HG03457 (cell line): ENCODE data around the gene SREK1IP1.
"Not testable (repeated sequence)": the region's sequence is repeated elsewhere in the genome, so short reads cannot be mapped to it uniquely, and the experiment has no call there.

Source experiments
- ATAC-seq: cut with Tn5 transposase; IDR thresholded peaks from one replicate; pipeline ENCODE4 v1.9.1; 2021; ENCODE audit warnings: moderate number of reproducible peaks; ENCODE audit not compliant: unreplicated experiment

SREK1IP1 gene

DNA sequence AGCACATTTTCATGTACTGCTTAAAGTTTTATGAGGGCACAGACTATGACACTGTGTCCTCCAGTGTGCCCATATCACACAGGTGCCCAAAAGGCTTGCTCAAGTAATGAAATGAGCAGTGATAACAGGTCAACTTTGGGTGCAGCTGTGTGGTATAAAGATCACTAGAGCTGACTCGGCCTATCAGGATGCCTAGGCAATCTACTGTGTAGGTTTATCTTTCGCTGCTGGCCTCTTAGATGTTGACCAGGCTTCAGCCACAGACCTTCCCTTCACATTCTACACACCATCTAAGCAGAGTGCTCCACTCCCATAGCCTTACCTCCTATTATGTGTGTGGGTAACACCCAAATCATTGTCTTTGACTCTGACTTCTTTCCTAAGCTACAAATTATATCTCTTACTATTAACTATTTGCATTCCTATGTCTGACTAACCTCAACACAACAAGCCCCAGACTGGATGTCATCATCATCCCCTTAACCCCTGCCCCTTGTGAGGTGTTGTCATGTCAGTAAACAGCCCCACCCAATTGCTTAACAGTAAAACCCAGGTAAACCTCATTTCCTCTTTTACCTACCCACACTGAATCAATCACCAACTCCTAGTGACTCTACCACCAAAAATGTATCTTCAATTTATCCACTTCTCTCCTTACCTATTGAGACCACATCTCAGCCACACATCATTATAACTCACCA lies 2.5 kb downstream of the SREK1IP1 start:
- ATAC-seq: no peak

- no peak for ATAC-seq
Measured at GRCh38 chr5:64763948-64764503, 4.5 kb downstream of the SREK1IP1 start.

DNA sequence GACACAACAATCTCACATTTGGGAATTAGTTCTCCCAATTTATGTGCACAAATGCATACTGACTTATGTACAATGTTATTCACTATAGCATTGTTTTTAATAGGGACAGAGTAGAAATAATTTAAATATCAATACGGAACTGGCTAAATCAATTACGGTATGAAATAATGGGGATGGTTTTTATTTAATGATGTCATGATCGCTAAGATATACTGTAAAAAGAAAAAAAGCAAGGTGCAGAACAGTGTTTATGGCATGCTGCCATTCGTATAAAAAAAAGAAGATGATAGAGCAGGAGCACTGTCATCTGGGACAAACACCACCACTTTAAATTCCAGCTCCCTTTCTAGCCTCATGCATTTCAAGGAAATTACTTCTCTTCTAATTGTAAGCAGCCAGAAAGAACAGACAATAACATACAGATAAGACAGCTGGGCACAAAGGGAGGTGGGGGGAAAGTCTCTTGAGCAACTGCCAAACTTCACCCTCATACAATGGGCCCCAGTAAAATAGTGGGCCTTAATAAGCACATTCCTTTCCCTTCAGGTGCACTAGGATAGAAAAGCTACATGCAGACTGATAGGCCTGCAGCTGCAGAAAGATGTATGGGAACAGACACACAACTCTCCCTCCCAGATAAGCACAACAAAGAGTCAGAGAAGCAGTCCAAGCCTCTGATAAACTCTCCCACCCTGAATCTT lies 8.4 kb downstream of the SREK1IP1 start:
- no peak for ATAC-seq

GRCh38 chr5:64758901-64759300 lies 9.6 kb downstream of the SREK1IP1 start:
- no peak for ATAC-seq

DNA sequence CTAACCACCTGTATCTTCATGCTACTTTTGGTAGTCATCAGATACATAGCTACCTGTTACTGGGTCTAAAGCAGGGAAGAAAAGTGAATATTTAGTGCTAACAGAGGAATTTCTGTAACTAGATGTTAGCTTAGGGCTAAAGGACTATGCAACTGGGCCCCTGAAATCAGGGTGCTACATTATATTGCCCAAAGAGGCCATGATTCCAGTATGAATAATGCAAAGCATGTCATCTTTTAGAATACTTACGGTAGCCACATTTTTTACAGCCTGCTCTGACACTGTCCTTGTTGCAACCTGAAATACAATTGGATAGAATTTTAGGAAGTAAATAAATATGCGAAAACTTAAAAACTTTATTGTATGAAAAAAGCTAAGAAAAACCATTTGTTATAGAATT lies 14.4 kb downstream of the SREK1IP1 start:
- no peak for ATAC-seq

- no peak for ATAC-seq
Measured at GRCh38 chr5:64749385-64749784, 19.1 kb downstream of the SREK1IP1 start.

DNA sequence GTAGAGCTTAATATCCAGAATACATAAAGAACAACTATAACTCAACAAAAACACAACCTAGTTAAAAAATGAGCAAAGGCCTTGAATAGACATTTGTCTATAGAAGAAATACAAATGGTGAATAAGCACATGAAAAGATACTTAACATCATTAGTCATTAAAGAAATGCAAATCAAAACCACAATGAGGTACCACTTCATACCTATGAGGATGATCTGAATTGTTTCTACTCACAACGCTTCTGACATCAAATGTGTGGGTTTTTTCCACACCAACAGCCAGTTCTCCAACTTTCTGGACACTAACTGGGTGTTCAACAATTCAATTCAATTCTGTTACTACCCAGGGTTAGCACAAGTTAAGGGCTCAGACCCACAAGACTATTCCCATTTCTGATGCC lies 22.0 kb downstream of the SREK1IP1 start:
- ATAC-seq: no peak

DNA sequence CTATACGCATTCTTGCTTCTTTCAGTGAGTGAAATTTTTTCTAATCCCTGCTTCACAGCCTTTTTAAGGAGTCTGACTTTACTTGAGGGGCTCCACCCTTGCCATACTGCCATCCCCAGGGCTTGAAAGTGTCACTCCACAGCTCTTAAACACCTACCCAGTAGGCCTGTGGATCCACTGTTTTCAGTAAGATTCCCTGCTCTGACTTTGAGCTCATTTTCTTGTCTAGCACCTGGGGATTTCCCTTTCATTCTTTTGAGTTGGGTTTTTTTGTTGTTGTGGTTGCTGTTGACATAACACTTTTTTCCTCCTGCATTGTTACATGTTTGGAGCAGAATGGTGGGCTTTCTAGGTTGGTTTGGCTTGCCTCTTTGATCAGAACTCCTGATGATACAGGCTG lies 23.6 kb downstream of the SREK1IP1 start:
- no peak for ATAC-seq

- ATAC-seq: no peak
Measured at GRCh38 chr5:64742821-64743220, 25.7 kb downstream of the SREK1IP1 start.

GRCh38 chr5:64742411-64742810 lies 26.1 kb downstream of the SREK1IP1 start:
- ATAC-seq: no peak

DNA sequence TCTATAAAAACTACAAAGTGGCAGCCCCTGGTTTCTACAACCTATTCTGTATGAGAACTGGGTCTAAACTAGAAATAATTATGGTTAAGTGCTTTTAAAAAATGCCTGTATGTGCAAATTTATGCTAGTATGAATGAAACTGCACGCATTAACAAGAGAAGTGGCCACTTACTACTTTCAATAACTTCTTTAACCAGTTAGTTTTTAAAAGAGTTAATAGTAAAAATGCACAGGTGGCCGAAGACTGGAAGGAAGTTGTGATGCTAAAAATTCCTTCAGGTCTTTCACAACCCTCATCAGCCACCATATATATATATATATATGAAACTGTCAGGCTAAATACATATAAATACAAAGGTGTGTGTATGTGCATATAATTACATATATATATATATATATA lies 41.3 kb downstream of the SREK1IP1 start:
- no peak for ATAC-seq

GRCh38 chr5:64722588-64722987 lies 45.9 kb downstream of the SREK1IP1 start:
- ATAC-seq: no peak

- not testable (repeated sequence) for ATAC-seq
Measured at GRCh38 chr5:64714495-64714894, 54.0 kb downstream of the SREK1IP1 start.

GRCh38 chr5:64707191-64707590 lies 61.3 kb downstream of the SREK1IP1 start:
- ATAC-seq: no peak

GRCh38 chr5:64706074-64706473 lies 62.4 kb downstream of the SREK1IP1 start:
- not testable (repeated sequence) for ATAC-seq

DNA sequence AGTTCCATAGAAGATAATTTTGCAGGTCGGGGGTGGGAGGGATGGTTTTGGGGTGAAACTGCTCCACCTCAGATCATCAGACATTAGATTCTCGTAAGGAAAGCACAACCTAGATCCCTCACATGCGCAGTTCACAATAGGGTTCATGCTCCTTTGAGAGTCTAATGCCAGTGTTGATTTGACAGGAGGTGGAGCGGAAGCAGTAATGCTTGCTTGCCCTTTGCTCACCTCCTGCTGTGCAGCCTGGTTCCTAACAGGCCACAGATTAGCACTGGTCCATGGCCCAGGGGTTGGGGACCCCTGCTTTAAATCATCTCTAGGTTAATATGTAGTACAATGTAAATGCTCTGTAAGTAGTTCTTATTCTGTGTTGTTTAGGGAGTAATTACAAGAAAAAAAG lies 67.7 kb downstream of the SREK1IP1 start:
- no peak for ATAC-seq

- not testable (repeated sequence) for ATAC-seq
Measured at GRCh38 chr5:64696414-64696813, 72.1 kb downstream of the SREK1IP1 start.

GRCh38 chr5:64693636-64694035 lies 74.9 kb downstream of the SREK1IP1 start:
- ATAC-seq: no peak

GRCh38 chr5:64691291-64691690 lies 77.2 kb downstream of the SREK1IP1 start:
- no peak for ATAC-seq

- no peak for ATAC-seq
Measured at GRCh38 chr5:64690417-64691151, 77.9 kb downstream of the SREK1IP1 start, which contains the start of gene SHISAL2B. Gene SHISAL2B (plus strand): TSS chr5:64690503. CDS start chr5:64690624, 121 bp downstream.

DNA sequence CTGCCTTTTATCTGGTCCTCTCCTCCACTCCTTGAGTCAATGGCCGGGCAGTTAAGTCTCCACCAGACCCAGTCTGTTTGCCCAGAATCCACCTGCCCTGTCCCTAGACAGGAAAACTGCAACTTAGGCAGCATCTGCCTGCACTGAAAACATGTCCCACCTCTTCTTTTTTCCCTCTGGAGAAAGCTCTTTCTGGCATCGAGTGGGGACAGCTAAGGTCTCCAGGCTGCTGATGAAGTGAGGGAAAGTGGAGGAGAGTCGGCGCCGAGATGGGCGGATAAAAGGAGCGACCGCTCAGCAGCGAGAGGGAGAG lies 78.4 kb downstream of the SREK1IP1 start:
- no peak for ATAC-seq

- no peak for ATAC-seq
Measured at GRCh38 chr5:64688965-64689364, 79.5 kb downstream of the SREK1IP1 start.
